Mucosa of descending colon (tissue), 3 donors: Measurements from ENCODE around the gene TNNT2. TPM values are rescaled to one million over a fixed set of nuclear protein-coding genes. Genes with fewer than 3 reads are reported as not detected.
A peak's percentile ranks its signal among the peaks of the same experiment; 100 is the strongest.

ENCODE experiments used
- ATAC-seq: fragments of 200-7000 bp; cut with Tn5 transposase; one replicate; pipeline ENCODE4 v1.9.1; 2020; ENCODE audit warnings: mild to moderate bottlenecking, moderate library complexity
- DNase-seq, 3 donors: peaks; one replicate each; pipeline ENCODE4 v3.0.0-alpha.2; 2020
- H3K36me3 ChIP-seq: fragments of 200-600 bp; one replicate; pipeline ENCODE4 v1.8.0; 2021; ENCODE audit warnings: low read depth, mild to moderate bottlenecking
- H3K4me1 ChIP-seq: fragments of 200-600 bp; one replicate; pipeline ENCODE4 v1.8.0; 2021; ENCODE audit warnings: low read depth, mild to moderate bottlenecking
- H3K4me3 ChIP-seq: fragments of 200-600 bp; one replicate; pipeline ENCODE4 v1.8.0; 2021; ENCODE audit warnings: mild to moderate bottlenecking
- H3K9me3 ChIP-seq: fragments of 200-600 bp; one replicate; pipeline ENCODE4 v1.8.0; 2021; ENCODE audit warnings: mild to moderate bottlenecking
- intact Hi-C, 2 donors: fragments of 100-400 bp; cut with DNase I in 1 of 2; cut with micrococcal nuclease in 1 of 2; formaldehyde crosslinking; loops; one replicate each; pipeline versions ENCODE4 v1.11.0 to v1.11.1; 2022; cut with DNase I, micrococcal nuclease
- total RNA-seq, 3 donors: library from RNA; stranded (reverse); fragmentation: NEBNext Ultra II Directional in 2 of 3; extraction: Animal tissue kit (Norgen Biotek cat#: 25700) in 2 of 3; gene quantifications; one replicate each; pipeline versions ENCODE4 v1.2.1 to v1.2.4, GENCODE V29; 2021 to 2023
- TF ChIP-seq, protein P1 (sequence below): fragments of 200-600 bp; IDR thresholded peaks from one replicate; pipeline ENCODE4 v1.8.0; 2022; ENCODE audit warnings: antibody characterized with exemption, mild to moderate bottlenecking
- donor health status: DM: no; HTN: no; CAD: no; lungs with moderate emphysema.
- donor health status: DM: no; HTN: no; CAD: no.
- donor health status: DM: no; HTN: yes; CAD: no.

Gene TNNT2
- total RNA-seq, 3 donors from 2014 or later, result 0.28 to 4.0 (median 2.0) TPM

DNA sequence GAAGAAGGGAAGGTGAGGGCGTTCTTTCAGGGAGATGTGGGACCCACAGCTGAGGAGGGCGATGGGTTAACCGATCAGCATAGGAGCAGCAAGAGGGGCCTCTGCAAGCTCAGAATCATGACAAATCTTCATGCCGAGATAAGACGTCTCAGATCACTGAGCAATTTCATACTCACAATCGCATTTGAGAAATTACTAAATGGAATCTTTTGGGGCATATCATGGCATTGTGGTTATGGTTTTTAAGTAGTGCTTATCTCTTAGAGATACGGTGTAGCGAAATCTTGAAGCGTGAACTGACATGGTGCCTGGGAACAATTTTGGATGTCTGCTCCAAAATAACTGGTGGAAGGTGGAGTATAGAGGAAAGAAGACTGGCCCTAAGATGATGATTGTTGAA is 6.2 kb downstream of the TNNT2 start:
- TF ChIP-seq, protein P1, sequence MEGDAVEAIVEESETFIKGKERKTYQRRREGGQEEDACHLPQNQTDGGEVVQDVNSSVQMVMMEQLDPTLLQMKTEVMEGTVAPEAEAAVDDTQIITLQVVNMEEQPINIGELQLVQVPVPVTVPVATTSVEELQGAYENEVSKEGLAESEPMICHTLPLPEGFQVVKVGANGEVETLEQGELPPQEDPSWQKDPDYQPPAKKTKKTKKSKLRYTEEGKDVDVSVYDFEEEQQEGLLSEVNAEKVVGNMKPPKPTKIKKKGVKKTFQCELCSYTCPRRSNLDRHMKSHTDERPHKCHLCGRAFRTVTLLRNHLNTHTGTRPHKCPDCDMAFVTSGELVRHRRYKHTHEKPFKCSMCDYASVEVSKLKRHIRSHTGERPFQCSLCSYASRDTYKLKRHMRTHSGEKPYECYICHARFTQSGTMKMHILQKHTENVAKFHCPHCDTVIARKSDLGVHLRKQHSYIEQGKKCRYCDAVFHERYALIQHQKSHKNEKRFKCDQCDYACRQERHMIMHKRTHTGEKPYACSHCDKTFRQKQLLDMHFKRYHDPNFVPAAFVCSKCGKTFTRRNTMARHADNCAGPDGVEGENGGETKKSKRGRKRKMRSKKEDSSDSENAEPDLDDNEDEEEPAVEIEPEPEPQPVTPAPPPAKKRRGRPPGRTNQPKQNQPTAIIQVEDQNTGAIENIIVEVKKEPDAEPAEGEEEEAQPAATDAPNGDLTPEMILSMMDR, result no peak
- ATAC-seq (no peak), DNase-seq (no peak)
- Histone ChIP-seq H3K4me3 (no peak overlapping the region), H3K9me3 (no peaks in the 10 kb centered on the region), H3K4me1 (no peaks in the 10 kb centered on the region), H3K36me3 (no peaks in the 10 kb centered on the region)
- intact Hi-C loops, result no loop called here

DNA sequence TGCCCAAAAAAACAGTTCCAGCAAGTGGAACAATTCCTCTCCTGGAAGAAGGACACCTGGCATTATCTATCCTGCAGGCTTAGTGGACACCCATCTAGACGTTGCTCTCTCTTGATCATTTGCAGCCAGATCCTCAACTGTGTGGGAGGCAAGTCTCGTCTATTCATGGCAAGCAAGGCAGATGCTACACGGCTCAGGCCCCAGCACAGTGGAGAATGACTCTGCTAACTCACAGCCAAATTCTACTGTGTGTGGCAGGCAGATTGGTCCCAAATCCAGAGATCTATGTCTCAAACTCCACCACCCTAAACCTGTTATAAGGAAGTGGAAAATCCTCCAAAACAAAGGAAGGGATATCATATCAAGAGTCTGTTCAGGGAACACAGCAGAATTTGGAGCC is 7.0 kb downstream of the TNNT2 start:
- no peaks in the 10 kb centered on the region for H3K9me3 ChIP-seq
- no peaks in the 10 kb centered on the region for H3K36me3 ChIP-seq
- H3K4me1 ChIP-seq, result no peaks in the 10 kb centered on the region
- intact Hi-C loops, result no loop called here
- TF ChIP-seq, protein P1, result no peak
- no peak for ATAC-seq
- no peak overlapping the region for H3K4me3 ChIP-seq
- no peak for DNase-seq

DNA sequence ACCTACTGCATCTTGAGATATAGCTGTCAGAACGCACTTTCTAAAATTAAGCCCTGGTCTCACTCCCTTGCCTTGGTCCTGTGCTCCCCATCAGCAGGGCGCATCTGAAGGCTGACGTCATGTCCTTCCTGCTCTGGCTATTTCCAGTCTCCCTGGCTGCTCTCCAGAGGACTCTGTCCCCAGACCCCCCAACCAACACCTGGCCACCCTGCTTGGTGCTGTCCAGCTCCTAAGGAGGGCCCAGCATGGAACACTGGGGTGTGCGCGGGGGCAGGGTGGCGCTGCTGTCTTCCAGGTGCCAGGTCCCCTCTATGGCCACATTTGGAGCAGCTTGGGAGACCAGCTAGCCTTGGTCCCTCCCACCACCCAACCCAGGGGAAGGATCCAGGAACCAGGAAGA is 8.3 kb downstream of the TNNT2 start:
- intact Hi-C loops, result no loop called here
- Histone ChIP-seq H3K9me3 (no peaks in the 10 kb centered on the region), H3K4me1 (no peaks in the 10 kb centered on the region), H3K4me3 (no peak overlapping the region), H3K36me3 (no peaks in the 10 kb centered on the region)
- TF ChIP-seq, protein P1, result no peak
- ATAC-seq, result no peak
- no peak for DNase-seq

DNA sequence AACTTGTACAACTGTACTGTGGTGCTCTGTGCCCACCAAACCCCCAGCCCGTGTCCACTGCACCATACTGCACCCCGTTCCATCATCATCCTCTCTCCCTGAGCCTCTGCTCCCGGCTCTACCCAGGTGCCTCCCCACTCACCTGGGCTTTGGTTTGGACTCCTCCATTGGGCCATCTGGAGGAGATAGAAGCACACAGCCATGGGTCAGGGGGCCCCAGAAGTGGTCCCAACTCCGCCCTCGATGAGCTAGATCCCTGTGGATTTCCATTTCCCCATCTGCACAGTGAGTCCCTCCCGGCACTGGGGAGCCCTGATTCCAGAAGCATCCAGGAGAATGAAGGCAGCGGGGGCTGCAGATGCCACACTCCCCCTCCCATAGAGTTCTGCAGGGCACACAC is 10.8 kb downstream of the TNNT2 start:
- intact Hi-C loops, result no loop called here

DNA sequence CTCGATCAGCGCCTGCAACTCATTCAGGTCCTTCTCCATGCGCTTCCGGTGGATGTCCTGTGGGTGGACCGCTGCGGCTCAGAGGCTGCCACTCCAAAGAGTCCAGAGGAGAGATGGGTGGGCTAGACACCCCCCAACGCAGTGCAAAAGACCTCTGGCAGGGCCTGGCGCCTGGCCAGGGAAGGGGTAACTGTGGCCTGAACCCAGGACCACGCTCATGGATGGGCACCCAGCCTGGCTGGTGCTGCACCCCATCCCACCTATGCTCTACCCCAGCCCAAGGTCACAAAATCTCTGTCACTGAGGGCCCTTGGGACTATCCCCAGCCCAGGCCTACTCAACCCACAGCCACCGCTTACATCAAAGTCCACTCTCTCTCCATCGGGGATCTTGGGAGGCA is 12.2 kb downstream of the TNNT2 start:
- TF ChIP-seq, protein P1, result no peak

More for the DNA sequence above, 10.8 kb downstream of the TNNT2 start:
- Histone ChIP-seq H3K36me3 (no peaks in the 10 kb centered on the region), H3K4me3 (no peak overlapping the region), H3K4me1 (no peaks in the 10 kb centered on the region), H3K9me3 (no peaks in the 10 kb centered on the region)
- ATAC-seq (no peak), DNase-seq (no peak)
- TF ChIP-seq, protein P1, result no peak

DNA sequence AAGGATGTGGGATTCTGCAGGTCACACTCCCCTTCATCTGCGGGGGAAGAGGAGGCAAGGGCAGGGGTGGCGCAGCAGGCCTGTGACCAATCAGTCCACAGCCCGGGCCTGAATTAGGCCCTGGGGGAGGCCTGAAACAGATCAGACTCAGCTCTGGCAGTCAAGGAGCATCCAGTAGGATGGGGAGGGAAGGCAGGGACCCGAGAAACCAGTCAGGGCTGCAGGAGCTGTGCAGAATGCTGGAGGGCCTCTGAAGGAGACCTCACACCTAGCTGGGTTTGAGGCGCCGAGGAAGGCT is 12.7 kb downstream of the TNNT2 start:
- DNase-seq, result peak in 1 of 3 donors; percentile 10
- Histone ChIP-seq H3K9me3 (no peaks in the 10 kb centered on the region), H3K4me3 (no peak overlapping the region), H3K36me3 (no peaks in the 10 kb centered on the region), H3K4me1 (no peaks in the 10 kb centered on the region)
- intact Hi-C loops, result loop anchor here in 1 of 2 donors (5.0 kb wide), 1 partner anchor 112 kb away; no protein-coding TSS in a partner anchor
- ATAC-seq, result no peak
- TF ChIP-seq, protein P1, result no peak

More for the DNA sequence above, 12.2 kb downstream of the TNNT2 start:
- peak in 1 of 3 donors; percentile 41 for DNase-seq
- Histone ChIP-seq H3K9me3 (no peaks in the 10 kb centered on the region), H3K4me3 (no peak overlapping the region), H3K36me3 (no peaks in the 10 kb centered on the region), H3K4me1 (no peaks in the 10 kb centered on the region)
- ATAC-seq, result no peak
- intact Hi-C loops, result no loop called here
